HG03280 (cell line): ENCODE data around the gene ZNF709.
A peak's percentile ranks its signal among the peaks of the same experiment; 100 is the strongest.
"Not testable (repeated sequence)": the region's sequence is repeated elsewhere in the genome, so short reads cannot be mapped to it uniquely, and the experiment has no call there.

ENCODE experiments used
- ATAC-seq: cut with Tn5 transposase; IDR thresholded peaks from one replicate; pipeline ENCODE4 v1.9.1; 2021; ENCODE audit warnings: mild to moderate bottlenecking, moderate library complexity; ENCODE audit not compliant: unreplicated experiment

Gene ZNF709

GRCh38 chr19:12464139-12464538 is 20.5 kb downstream of the ZNF709 start:
- not testable (repeated sequence) for ATAC-seq

- no peak for ATAC-seq
Measured at GRCh38 chr19:12453495-12453894, 31.1 kb downstream of the ZNF709 start.

GRCh38 chr19:12450844-12451243 is 33.8 kb downstream of the ZNF709 start:
- no peak for ATAC-seq

- ATAC-seq: no peak
Measured at GRCh38 chr19:12448808-12449207, 35.8 kb downstream of the ZNF709 start.

GRCh38 chr19:12440541-12441316 is 43.9 kb downstream of the ZNF709 start, which contains the start of gene ZNF443:
Gene ZNF443 (minus strand): TSS chr19:12441021. CDS start chr19:12440914, 107 bp downstream.
- ATAC-seq: peak; percentile 99

- peak; percentile 14 for ATAC-seq
Measured at GRCh38 chr19:12439686-12440540, 44.7 kb downstream of the ZNF709 start.

- not testable (repeated sequence) for ATAC-seq
Measured at GRCh38 chr19:12430726-12431299, 53.8 kb downstream of the ZNF709 start.

GRCh38 chr19:12425888-12426274 is 58.7 kb downstream of the ZNF709 start:
- no peak for ATAC-seq

GRCh38 chr19:12425236-12425887 is 59.3 kb downstream of the ZNF709 start:
- ATAC-seq: no peak

- ATAC-seq: not testable (repeated sequence)
Measured at GRCh38 chr19:12417273-12417672, 67.3 kb downstream of the ZNF709 start.

GRCh38 chr19:12411893-12412292 is 72.7 kb downstream of the ZNF709 start:
- no peak for ATAC-seq
